ENCODE data around the gene CCNB1.

GRCh38 chr5:69148981-69149675, 17.8 kb upstream of the CCNB1 start:
- TF ChIP-seq CTCF (optimal IDR thresholded peaks at IDR 0.05 in 1 of 3, IDR thresholded peaks at IDR 0.05 in 1 of 3, conservative IDR thresholded peaks at IDR 0.05 in 1 of 3; ENCODE audit: extremely low read depth in 1 of 3, insufficient read depth in 2 of 3, low read length in 3 of 3): no peak
- no peak for TF ChIP-seq EZH2 (IDR thresholded peaks at IDR 0.05; ENCODE audit: low read length)

All from keratinocyte (primary cell).